ENCODE results near the gene CXCR5.

Gene CXCR5

GRCh38 chr11:118928870-118929500, 45.3 kb downstream of the CXCR5 start:
- no peak for TF ChIP-seq CTCF (IDR thresholded peaks at IDR 0.05; ENCODE audit: low read depth, low read length)
- Histone ChIP-seq H3K36me3 (no peaks in the 10 kb centered on the region), H3K27ac (peak overlapping the region; percentile 66), H3K27me3 (ENCODE audit: insufficient read depth, low read depth, severe bottlenecking) (no peaks in the 10 kb centered on the region), H3K9me3 (ENCODE audit: severe bottlenecking) (no peaks in the 10 kb centered on the region), H3K4me3 (ENCODE audit: low read depth, low read length) (peak overlapping the region; percentile 61)
- DNase-seq, result peak; percentile 65

- peak overlapping the region; percentile 61 for H3K4me3 ChIP-seq (ENCODE audit: low read depth, low read length)
- no peak for TF ChIP-seq CTCF (IDR thresholded peaks at IDR 0.05; ENCODE audit: low read depth, low read length)
- H3K9me3 ChIP-seq (ENCODE audit: severe bottlenecking), result no peaks in the 10 kb centered on the region
- no peaks in the 10 kb centered on the region for H3K36me3 ChIP-seq
- H3K27me3 ChIP-seq (ENCODE audit: insufficient read depth, low read depth, severe bottlenecking), result no peaks in the 10 kb centered on the region
- peak overlapping the region; percentile 65 for H3K27ac ChIP-seq
- peak; percentile 92 for DNase-seq
Observed at GRCh38 chr11:118929501-118930093, 45.9 kb downstream of the CXCR5 start.

- Histone ChIP-seq H3K27ac (peak overlapping the region; percentile 65), H3K9me3 (ENCODE audit: severe bottlenecking) (no peaks in the 10 kb centered on the region), H3K4me3 (ENCODE audit: low read depth, low read length) (peak overlapping the region; percentile 61), H3K36me3 (no peaks in the 10 kb centered on the region), H3K27me3 (ENCODE audit: insufficient read depth, low read depth, severe bottlenecking) (no peaks in the 10 kb centered on the region)
- TF ChIP-seq CTCF (IDR thresholded peaks at IDR 0.05; ENCODE audit: low read depth, low read length), result peak; percentile 90
- peak; percentile 88 for DNase-seq
Observed at GRCh38 chr11:118930094-118930712, 46.5 kb downstream of the CXCR5 start.

GRCh38 chr11:118931571-118931970, 47.9 kb downstream of the CXCR5 start:
- H3K4me3 ChIP-seq (ENCODE audit: low read depth, low read length), result no peak overlapping the region
- TF ChIP-seq CTCF (IDR thresholded peaks at IDR 0.05; ENCODE audit: low read depth, low read length), result no peak
- H3K27ac ChIP-seq, result no peak overlapping the region
- H3K36me3 ChIP-seq, result no peaks in the 10 kb centered on the region
- no peak for DNase-seq
- no peaks in the 10 kb centered on the region for H3K9me3 ChIP-seq (ENCODE audit: severe bottlenecking)
- H3K27me3 ChIP-seq (ENCODE audit: insufficient read depth, low read depth, severe bottlenecking), result no peaks in the 10 kb centered on the region

- H3K27ac ChIP-seq, result no peak overlapping the region
Observed at GRCh38 chr11:118933486-118933885, 49.8 kb downstream of the CXCR5 start.

More at GRCh38 chr11:118933486-118933885, 49.8 kb downstream of the CXCR5 start:
- no peak for DNase-seq
- Histone ChIP-seq H3K4me3 (ENCODE audit: low read depth, low read length) (no peak overlapping the region), H3K27me3 (ENCODE audit: insufficient read depth, low read depth, severe bottlenecking) (no peaks in the 10 kb centered on the region), H3K36me3 (no peaks in the 10 kb centered on the region), H3K9me3 (ENCODE audit: severe bottlenecking) (no peaks in the 10 kb centered on the region)
- TF ChIP-seq CTCF (IDR thresholded peaks at IDR 0.05; ENCODE audit: low read depth, low read length), result no peak
